ENCODE results near the gene SGSH.

Gene SGSH

DNA sequence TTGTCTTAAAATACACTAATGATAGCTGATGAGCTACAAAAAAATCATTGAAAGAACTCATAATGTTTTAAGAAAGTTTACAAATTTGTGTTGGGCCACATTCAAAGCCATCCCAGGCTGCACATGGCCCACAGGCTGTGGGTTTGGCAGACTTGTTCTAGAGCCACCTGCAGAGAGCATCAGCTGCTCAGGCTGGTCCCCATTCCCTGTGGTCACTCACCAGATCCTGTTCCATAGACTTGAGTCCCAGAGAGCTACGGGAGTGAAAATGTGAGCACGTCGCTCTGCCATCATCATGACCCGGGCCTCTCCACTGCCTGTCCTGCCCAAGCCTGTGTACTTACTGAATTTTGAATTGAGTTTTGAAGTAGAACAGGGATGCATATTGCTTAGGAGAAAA is 7.0 kb upstream of the SGSH start:
- DNase-seq (ENCODE audit: low spot score), result no peak

DNA sequence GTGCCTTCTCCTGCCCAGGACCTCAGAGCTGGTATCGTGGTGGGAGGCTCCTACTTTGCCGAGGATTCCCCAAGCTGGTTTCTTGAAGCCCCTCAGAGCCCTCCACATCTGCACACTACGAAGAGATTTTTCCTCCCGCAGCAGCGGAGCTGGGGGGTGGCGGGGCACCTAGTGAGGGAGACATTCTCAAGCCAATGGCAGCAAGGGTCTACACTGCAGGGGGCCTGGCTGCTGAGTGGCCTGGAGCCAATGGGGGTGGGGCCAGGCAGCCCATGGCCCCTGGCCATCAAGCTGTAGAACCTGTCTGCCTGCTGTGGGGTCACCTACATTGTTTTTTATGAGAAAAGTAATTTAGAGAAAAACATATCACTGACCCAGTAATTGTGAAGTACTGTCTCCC is 5.1 kb upstream of the SGSH start:
- DNase-seq (ENCODE audit: low spot score), result no peak

DNA sequence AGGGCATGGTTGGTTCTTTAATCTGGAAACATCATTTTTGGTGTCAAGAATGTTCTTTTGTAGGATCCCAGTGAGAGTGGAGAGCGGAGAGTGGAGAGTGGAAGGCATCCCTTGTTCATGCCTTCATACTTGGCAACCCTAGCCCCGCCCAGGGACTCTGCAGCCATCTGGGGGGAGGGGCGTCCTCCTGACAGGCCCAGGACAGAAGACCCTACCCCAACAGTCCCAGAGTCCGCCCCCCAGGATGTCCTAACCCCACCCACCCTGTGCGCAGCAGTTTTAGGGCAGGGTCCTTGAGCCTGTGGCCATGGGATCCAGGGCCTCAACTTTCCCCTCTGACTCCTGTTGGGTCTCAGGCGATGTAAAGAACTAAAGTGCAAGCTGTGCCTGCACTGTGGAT is 4.5 kb upstream of the SGSH start:
- DNase-seq (ENCODE audit: low spot score), result no peak

DNA sequence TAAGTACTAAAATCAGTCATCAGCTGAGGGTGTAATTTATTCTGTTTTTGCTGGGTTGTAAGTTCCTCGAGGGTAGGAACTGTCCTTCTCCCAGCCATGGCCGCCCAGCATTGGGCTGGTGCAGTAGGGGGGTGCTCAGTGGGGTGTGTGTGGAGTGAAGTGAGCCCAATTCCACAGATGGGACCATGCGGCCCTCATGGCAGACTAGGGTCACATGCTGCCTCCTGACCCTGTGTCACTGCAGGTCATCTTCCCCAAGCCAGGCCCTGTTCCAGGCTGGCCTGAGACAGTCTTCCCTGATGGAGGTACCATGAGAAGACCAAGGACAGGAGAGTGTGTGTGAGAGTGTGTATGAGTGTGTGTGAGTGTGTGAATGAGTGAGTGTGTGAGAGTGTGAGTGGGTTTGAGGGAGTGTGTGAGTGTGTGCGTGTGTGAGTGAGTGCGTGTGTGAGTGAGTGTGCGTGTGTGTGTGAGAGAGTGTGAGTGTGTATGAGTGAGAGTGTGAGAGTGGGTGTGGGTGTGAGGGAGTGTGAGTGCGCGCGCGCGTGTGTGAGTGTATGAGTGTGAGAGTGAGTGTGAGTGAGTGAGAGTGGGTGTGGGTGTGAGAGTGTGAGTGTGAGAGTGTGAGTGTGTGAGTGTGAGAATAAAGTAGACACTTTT is 3.8 kb upstream of the SGSH start:
- no peak for DNase-seq (ENCODE audit: low spot score)

DNA sequence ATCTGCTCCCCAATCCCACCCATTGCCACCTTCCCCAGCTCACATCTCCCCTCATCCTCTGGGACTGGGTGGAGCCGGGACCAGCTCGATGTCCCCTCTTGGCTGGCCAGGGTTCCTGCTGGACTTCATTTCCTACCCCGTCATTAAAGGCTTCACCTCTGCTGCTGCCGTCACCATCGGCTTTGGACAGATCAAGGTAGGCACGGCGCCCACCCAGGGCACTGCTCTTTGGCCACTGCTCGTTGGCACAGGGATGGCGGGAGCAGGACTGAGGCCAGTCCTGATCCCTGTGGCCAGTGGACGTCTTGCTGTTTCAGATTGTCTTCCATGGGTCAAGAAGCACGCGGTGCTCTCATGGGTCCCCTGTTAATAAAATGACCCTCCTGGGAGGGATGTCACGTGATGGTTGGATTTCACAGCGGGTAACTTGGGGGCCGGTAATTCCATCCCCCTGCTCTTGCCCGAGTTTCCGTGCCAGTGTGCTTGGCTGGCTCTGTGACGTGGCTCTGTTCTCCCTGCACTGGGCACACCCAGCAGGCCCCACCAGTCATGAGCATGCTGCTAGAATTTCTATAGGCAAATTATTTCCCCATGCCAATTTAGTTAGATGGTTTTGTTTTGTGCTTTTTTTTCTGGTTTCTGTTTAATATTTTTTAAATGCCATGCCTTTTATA is 3.1 kb upstream of the SGSH start:
- no peak for DNase-seq (ENCODE audit: low spot score)

DNA sequence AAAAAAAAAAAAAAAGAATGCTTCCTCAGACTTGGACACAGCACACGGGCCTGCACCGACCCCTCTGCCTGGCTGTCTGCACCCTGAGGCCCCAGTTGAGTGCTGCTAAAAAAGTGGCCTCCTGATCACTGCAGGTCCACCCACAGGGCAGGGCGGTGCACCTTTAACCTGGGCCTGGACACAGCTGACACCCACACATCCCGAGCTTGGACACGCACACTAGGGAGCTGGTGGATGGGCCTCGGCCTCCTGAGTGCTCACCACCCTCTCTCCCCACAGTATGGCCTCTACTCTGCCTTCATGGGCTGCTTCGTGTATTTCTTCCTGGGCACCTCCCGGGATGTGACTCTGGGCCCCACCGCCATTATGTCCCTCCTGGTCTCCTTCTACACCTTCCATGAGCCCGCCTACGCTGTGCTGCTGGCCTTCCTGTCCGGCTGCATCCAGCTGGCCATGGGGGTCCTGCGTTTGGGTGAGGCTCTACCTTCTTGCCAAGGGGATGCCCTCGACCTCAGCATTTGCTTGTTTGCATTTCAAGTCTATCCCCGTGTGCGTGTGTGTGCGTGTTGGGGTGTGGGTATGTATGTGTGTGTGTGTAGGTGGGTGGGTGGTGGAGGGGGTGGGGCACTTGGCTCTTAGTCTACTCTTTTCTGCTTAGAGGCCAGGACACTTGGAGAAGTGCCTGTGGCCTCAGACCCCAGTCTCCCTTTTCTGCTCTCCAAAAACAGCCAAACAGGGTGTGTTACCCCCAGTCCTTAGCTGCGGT is 2.4 kb upstream of the SGSH start:
- DNase-seq (ENCODE audit: low spot score), result no peak

DNA sequence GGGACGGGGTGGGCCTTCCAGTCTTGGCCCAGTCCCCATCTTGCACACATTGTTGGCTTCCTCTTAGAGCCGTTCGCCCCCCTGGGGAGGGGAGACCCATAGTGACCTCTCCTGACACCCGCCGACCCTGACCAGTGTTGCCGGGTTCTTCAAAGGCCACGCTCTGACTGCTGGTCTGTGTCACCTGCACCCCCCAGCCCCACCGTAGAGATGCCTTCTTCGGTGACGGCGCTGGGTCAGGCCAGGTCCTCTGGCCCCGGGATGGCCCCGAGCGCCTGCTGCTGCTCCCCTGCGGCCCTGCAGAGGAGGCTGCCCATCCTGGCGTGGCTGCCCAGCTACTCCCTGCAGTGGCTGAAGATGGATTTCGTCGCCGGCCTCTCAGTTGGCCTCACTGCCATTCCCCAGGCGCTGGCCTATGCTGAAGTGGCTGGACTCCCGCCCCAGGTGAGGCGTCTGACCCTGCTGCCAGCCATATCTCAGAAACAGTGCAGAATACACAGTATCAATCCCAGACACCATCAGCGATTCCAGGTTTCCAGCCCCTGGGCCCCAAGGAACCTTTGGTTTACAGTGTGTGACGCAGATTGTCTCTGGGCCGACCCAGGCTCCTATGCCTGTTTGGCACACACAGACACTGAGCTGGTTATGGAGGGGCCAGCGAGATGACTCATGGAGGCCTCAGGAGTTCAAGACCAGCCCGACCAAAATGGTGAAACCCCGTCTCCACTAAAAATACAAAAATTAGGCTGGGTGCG is 1.4 kb upstream of the SGSH start:
- no peak for DNase-seq (ENCODE audit: low spot score)

DNA sequence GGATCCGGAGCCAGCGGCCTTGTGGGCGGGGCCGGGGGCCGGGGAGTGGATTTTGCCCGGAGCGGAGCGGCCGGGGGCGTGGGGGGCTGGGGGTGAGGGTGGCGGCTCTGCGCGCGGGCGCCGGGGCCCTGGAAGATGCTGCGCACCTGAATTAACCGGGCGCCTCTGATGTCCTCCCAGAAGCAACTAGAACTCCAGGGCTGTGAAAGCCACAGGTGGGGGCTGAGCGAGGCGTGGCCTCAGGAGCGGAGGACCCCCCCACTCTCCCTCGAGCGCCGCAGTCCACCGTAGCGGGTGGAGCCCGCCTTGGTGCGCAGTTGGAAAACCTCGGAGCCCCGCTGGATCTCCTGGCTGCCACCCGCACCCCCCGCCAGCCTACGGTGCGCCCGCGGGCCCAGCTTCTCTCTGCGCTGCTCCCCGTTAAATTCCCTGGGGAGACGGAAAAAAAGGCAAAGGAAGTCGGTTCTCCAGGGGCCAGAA is 643 bp upstream of the SGSH start:
- DNase-seq (ENCODE audit: low spot score), result no peak

DNA sequence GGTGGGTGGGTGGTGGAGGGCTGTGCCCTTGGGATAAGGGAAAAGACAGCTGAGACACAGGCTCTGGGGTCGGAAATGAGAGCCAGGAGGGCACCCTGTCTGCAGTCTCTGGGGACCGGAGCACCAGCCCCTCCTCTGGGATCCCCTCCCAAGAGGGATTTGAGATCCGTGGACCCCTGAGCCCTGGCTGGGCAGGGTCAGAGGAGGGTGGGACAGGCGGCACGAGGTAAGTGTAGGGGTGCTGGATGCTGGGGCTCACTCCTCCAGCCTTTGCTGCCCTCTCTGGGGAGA is 425 bp downstream of the SGSH start:
- no peak for DNase-seq (ENCODE audit: low spot score)

DNA sequence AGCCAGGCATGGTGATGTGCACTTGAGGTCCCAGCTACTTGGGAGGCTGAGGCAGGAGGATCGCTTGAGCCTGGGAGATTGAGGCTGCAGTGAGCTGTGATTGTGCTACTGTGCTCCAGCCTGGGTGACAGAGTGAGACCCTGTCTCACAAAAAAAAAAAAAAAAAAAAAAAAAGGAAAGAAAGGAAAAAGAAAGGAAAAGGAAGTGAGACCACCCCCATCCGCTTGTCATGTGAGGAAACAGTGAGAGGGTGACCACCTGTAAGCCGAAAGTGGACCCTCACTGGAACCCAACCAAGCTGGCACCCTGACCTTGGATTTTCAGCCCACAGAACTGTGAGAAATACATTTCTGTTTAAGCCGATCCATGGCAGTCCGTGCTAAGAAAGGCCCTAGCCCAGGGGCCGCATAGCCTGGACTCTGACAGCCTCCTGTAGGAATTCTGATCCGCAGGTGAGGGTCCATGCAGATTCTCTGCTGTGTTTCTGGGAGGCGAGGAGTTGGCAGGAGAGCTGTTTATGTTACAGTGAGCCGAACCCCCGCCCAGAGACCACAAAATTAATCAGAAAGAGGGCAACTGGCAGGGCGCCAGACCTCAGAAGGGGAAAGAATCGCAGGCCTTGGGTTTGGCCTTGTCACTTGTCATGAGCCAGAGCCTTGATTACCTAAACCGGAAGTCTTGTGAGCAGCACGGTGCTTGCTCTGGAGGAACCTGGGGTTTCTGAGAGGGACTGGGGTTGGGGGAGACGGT is 945 bp downstream of the SGSH start:
- no peak for DNase-seq (ENCODE audit: low spot score)

DNA sequence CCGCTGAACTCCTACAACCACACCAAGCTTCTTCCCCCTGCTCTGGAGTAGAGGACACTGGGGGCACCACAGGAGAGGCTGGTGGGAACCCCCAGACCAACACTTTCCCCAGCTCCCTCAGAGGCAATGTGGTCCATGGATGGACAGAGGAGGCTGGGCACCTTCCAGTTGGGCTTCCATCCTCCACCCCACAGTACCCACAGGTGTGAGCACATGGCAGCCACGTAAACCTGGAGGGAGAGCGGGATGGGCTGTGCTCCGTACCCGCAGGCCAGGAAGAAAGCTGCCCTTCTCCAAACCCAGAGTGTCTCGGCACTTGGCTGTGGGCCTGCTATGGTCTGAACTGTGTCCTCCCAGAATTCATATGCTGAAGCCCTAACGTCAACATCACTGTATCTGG is 1.7 kb downstream of the SGSH start:
- no peak for DNase-seq (ENCODE audit: low spot score)

DNA sequence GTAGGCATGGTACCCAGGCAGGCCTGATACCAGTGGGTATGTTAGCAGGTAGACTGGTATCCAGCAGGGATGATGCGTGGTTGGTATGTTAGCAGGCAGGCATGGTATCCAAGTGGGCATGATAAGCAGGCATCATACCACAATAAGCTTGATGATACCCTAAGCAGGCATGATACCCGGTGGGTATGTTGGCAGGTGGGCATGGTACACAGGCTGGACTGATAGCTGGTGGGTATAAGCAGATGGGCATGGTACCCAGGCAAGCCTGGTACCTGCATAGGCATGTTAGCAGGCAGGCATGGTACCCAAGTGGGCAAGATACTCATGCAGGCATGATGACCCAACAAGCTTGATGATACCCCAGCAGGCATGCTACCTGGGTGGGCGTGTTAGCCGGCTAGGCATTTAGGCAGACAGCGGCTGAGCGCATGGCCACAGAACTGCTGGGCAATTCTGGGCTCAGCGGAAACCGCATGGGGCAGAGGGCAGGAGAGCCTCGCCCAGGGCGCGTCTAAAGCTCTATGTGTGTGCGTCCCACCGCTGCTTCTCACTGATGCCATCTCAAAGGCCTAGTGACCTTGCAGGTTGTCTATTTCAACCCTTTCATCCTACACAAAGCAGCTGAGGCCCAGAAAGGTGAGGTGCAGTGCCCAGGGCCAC is 2.3 kb downstream of the SGSH start:
- DNase-seq (ENCODE audit: low spot score), result no peak

DNA sequence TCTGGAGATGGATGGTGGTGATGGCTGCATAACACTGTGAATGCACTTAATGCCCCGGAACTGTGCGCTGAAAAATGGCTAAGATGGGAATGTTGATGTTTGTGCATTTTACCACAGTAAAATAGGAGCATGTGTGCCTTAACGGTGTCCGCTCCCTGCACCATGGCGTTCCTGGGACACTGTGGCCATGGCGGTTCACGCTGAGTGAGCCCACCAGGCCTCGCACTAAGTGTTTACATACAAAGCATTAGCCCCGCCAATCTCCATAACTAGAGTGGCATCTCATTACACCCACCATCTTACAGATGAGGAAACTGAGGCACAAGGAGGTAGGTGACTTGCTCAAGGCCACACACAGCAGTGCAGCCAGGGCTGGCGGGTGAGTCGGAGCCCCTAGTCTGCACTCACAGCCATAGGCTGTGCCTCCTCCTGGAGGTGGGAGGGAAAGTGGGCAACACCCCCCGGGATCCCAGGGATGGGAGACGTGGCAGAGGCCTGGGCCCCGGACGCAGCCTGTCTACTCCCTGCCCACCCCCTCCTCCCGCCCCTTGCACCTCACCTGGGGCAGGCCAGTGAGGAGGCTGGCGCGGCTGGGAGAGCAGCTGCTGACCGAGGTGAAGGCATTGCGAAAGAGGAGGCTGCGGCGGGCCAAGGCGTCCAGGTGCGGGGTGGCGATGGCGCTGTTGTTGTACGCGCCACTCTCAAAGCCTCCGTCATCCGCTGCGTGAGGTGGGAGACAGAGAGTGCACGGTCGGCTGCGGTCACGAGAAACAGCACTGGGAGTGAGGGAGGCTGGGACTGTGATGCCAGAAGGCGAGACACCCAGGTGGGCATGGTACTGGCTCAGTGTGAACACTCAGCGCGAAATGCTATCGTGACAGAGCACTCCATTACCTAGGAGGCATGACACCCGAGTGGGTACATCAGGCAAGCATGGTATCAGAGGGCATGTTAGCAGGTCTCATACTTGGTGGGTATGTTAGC is 3.4 kb downstream of the SGSH start:
- no peak for DNase-seq (ENCODE audit: low spot score)

DNA sequence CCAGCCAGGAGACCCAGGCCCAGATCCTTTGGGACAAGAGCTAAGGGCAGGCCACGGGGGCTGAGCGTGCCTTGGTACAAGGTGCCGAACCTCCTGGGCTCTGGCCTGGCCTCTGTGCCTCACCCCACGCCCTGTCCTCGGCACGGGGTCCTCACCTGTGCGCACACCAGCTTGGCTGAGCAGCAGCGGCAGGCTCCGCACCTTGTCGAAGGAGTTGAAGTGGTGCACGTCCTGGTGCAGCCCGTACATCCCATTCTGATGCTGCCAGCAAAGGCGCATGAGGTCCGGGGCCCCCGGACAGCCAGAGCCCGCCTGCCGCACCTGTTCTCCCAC is 5.3 kb downstream of the SGSH start:
- DNase-seq (ENCODE audit: low spot score), result no peak

DNA sequence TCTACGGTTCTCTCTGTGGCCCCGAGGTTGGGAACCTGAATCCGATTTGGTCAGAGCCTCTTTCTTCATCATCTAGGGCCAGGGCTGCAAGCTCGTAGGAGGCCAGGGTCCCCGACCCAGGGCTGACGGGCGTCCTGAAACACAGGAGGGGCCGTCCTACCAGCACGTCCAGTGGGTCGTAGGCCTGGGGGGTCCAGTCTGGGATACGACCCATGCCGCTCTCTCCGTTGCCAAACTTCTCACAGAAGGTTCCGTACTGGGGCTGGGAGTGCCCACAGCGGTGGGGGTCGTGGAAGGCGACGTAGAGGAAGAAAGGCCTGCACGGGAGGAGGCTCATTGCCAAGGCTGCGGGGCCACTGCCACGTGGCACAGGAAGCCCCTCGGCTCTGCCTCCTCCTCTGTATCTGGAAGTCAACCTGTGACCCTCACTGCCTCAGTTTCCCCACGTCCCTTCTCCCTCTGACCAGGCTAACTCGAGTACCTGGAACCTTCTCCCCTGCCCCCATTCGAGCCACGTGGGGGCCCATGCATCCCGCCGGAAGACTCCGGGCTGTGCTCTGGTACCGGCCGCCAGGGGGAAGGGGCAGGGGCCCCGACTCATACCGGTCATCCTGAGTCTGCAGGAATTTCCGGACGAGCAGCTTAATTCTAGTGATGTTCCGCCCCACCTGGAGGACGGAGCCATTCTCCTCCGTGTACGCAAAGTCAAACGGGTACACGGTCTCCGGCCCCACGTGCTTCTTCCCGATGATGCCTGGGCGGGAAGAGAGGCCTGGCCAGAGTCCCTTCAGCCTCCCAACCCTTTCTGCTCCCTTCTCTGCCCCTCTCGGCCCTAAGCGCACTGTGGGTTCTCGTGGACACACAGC is 5.9 kb downstream of the SGSH start:
- no peak for DNase-seq (ENCODE audit: low spot score)

DNA sequence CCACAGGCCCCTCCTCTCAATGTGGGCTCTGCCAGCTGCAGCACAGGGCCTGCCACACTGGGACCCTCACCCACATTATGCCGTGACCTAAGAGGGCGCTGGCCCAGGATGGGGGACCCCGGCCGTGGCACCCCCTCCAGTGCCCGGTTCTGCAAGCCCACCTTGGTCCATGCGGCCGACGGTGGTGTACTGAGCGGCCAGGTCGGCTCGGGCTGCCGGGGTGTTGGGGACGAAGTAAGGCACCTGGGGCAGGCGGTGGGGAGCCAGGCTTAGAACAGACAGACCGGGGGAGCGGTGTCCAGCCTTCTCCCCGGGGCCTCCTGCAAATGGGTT is 6.5 kb downstream of the SGSH start:
- DNase-seq (ENCODE audit: low spot score), result no peak

DNA sequence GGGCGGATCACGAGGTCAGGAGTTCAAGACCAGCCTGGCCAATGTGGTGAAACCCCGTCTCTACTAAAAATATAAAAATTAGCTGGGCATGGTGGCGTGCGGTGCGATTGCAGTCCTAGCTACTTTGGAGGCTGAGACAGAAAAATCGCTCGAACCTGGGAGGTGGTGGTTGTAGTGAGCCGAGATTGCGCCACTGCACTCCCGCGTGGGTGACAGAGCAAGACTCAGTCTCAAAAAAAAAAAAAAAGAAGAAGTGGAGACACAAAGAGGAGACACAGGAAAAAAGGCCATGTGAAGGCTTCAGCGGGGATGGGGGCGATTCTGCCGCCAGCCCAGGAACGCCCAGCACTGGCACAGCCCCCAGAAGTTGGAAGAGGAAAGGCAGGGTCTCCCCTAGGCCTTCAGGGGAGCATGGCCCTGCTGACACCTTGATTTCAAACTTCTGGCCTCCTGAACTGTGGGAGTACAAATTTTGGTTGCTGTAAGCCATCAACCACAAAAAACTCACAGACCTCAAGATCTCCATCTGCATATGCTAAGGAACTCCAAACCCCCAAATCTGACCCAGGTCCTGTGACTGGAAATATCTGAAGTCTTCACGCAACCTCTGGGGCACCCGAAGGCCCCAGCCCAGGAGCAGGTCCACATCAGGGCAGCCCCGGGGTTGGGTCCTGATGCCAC is 7.0 kb downstream of the SGSH start:
- DNase-seq (ENCODE audit: low spot score), result no peak

DNA sequence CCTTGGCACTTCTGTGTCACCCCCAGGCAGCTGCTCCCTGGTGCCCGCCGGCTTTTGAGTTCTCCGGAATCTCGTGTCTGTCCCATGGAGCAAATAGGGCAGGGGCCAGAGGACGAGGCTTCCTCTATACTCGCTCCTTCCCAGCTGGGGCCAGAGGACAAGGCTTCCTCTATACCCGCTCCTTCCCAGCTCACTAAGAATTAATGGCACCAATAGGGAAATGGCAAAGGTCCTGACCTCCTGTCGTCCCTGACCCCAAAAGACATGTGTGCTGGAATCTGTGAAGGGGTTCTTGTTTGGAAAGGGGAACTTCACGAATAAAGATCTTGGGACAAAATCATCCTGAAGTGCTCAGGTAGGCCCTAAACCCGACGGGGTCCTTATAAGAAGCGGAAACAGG is 7.6 kb downstream of the SGSH start:
- no peak for DNase-seq (ENCODE audit: low spot score)

DNA sequence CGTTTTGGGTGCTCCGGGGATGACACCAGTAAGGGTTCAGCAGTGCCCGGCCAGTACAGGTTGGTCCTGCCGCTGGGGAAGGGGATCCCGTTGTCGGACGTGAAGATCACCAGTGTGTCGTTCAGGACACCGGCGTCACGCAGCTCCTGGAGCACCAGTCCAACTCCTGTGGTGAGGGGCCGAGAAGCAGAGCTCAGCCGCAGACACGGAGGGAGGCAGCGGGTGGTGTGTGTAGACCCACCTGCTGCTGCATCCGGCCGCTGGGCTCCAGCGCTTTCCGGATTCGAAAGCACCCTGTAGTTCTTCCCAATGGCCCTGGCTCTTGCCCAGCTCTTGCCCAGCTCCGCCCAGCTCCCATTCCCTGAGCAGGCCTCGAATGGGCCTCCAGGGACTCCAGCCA is 8.0 kb downstream of the SGSH start:
- DNase-seq (ENCODE audit: low spot score), result no peak

All from left forelimb (tissue), 1 donor.